GM12872 (cell line): ENCODE results near the gene CPNE1.
A peak's percentile ranks its signal among the peaks of the same experiment; 100 is the strongest.

Experiments
- TF ChIP-seq, protein P1 (sequence below): IDR thresholded peaks from 3 replicates; pipeline ENCODE4 v1.5.1; 2011; ENCODE audit warnings: low read depth, mild to moderate bottlenecking, low read length, moderate library complexity; ENCODE audit not compliant: insufficient read depth

Gene CPNE1

DNA sequence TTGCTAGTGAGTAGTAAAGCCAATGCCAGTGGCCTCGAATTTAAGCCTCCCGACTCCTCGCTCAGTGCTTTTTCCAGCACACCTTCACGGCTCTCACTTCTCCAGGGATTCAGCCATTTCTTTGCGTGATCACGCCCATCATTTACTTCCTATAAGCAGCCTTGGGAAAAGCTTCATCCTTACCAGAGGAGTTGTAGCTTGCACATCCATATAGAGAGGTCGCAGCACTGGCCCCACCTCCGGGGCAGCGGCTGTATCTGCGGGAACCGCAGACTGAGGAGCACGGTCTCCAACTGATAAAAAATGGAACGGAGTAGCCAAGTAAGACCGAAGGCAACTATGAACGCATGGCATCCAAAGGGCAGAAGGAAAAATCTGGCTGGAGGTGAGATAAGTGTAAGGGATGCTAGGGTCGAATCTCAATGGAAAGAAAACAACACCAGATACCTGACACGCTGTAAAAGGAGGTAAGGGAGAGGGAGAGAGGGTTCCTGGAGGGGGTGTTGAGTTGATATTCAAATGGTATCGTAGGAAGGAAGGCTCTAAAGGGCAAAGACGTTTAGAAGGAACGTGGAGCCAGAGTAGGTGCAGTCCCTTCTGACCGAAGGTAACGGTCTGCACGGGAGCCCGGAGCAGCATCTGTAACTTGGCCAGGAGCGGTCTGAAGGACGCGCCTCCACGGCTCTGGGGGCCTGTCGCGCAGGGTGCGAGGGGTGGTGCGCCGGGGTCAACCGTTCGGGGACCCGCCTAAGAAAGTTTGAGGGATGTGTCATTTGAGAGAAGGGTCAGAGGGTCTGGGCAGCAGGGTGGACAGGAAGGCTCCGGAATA, 33.8 kb upstream of the CPNE1 start:
- TF ChIP-seq, protein P1, sequence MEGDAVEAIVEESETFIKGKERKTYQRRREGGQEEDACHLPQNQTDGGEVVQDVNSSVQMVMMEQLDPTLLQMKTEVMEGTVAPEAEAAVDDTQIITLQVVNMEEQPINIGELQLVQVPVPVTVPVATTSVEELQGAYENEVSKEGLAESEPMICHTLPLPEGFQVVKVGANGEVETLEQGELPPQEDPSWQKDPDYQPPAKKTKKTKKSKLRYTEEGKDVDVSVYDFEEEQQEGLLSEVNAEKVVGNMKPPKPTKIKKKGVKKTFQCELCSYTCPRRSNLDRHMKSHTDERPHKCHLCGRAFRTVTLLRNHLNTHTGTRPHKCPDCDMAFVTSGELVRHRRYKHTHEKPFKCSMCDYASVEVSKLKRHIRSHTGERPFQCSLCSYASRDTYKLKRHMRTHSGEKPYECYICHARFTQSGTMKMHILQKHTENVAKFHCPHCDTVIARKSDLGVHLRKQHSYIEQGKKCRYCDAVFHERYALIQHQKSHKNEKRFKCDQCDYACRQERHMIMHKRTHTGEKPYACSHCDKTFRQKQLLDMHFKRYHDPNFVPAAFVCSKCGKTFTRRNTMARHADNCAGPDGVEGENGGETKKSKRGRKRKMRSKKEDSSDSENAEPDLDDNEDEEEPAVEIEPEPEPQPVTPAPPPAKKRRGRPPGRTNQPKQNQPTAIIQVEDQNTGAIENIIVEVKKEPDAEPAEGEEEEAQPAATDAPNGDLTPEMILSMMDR = no peak

DNA sequence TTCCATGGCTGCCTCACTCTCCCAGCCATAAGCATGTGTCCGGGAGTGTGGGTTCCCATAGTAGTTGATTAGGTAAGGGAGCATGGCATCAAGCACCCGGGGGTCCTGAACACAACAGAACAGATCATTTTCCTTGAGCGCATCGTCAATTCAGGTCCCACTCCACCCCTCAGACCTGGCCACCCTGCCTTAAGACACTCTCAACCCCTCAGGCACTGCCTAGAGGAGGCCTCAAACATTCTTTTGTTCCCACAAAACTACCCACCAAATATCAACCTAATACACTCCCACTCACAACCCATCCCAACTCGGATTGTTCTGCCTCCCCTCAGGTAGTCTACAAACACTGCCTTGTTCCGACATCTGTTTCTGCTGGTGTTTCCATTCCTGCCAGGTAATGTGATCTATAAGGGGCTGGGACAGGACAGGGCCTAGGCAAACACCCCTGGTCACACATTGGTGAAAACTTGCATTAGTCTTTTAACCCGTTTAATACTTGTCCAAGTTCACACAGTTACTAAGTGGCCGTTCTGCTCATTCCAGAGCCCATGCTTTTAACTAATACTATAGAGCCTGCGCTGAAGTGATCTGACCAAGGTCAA, 33.1 kb upstream of the CPNE1 start:
- TF ChIP-seq, protein P1 = no peak

DNA sequence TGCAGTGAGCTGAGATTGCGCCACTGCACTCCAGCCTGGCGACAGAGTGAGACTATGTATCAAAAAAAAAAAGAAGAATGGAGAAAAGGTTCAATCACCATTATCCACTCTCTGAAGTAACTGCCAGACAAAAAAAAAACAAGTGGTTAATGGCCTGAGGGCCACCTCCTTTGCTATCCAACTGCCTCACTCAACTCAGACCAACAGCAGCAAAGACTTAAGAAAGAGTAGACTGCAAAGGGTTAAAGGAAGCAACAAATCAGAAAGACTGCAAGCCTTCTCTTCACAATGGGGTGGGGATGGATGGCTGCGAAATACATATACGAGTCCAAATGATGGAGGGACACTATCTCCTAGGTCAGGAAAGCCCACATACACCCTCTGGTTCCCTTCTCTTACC, 31.3 kb upstream of the CPNE1 start:
- TF ChIP-seq, protein P1 = no peak

DNA sequence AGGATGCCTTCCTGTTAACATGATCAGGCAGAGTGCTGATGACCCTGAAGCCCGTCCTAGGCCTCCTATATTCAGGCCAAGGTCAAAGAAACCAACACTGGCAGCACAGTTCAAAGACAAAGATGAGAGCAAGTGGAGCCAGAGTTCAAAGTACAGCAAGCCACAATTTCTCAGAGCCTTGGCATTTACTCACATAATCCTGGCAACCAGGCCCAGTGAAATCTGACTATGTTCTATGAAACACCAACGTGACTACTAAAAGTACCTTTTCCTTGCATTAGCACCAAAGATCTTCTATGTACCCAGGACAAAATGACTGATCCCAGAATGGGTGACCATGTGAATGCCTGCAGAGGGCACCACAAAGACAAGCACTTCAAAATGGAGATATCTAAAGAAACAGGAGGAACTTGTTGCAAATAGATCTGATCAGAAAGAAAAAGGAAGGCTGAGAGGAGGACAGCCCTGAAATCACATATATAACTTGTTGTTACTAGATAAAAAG, 30.6 kb upstream of the CPNE1 start:
- TF ChIP-seq, protein P1 = no peak

DNA sequence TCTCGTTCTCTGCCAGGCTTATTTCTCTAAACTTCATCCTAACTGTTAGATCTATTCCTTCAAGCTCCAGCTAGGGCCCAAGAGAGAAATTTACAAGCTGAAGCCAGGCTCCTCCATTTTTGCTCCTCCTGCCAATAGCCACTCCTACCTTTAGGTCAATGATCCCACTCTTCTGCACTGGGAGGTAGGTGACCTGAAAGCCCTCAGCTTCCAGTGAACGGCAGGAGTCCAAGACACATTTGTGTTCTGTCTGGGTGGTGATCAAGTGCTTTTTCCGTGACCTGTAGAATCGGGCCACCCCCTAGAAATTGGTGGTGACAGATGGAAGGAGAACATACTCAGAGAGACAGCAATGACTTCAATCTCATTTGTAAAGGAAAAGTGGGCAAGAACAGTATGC, 25.6 kb upstream of the CPNE1 start:
- TF ChIP-seq, protein P1 = no peak

DNA sequence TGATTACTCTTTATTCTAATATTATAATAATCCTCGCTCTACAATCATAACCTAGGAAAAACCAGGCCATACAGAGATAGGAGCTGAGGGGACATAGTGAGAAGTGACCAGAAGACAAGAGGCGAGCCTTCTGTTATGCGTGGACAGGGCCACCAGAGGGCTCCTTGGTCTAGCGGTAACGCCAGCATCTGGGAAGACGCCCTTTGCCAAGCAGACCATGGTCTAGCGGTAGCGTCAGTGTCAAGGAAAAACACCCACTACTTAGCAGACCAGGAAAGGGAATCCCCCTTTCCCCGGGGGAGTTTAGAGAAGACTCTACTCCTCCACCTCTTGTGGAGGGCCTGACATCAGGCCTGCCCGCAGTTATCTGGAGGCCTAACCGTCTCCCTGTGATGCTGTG, 22.2 kb upstream of the CPNE1 start:
- TF ChIP-seq, protein P1 = peak; percentile 24; the same call in 1 of the 3 replicates

DNA sequence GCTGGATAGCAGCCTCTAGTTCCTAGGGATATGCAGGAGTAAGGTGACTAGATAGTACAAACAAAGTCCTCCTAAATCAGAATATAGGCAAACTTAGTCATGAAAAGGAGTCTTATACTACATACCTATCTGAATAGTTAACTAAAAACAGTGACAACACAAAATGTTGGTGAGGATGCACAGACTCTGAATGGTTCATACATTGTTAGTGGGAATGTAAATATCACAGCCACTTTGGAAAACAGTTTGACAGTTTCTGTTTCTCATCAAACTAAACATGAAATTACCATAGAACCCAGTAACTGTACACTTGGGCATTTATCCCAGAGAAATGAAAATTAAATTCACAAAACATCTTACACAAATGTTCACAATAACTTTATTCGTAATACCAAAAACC, 17.3 kb upstream of the CPNE1 start:
- TF ChIP-seq, protein P1 = no peak
